Endodermal cell (in vitro differentiated cells): ENCODE measurements around the gene MAJIN. TPM values are rescaled to one million over a fixed set of nuclear protein-coding genes. Genes with fewer than 3 reads are reported as not detected.

Source experiments
- DNase-seq: peaks from one replicate; pipeline ENCODE4 v3.0.0-alpha.2; 2017
- H3K27ac ChIP-seq: 2 replicates; pipeline ENCODE4 v1.5.1; 2013; ENCODE audit warnings: mild to moderate bottlenecking, low read depth, low read length, moderate library complexity
- H3K27me3 ChIP-seq: 2 replicates; pipeline ENCODE4 v1.6.1; 2013; ENCODE audit warnings: mild to moderate bottlenecking, low read length, moderate library complexity; ENCODE audit not compliant: insufficient read depth, control insufficient read depth, poor library complexity, severe bottlenecking
- H3K36me3 ChIP-seq: 2 replicates; pipeline ENCODE4 v1.7.0; 2013; ENCODE audit warnings: mild to moderate bottlenecking, low read length, moderate library complexity; ENCODE audit not compliant: control insufficient read depth, insufficient read depth
- H3K4me1 ChIP-seq: one replicate; pipeline ENCODE4 v1.7.0; 2013; ENCODE audit warnings: low read length; ENCODE audit not compliant: control insufficient read depth, insufficient read depth
- H3K4me3 ChIP-seq: 2 replicates; pipeline ENCODE4 v1.5.1; 2013; ENCODE audit warnings: mild to moderate bottlenecking, low read length, moderate library complexity
- H3K9ac ChIP-seq: 2 replicates; pipeline ENCODE4 v1.6.1; 2013; ENCODE audit warnings: mild to moderate bottlenecking, low read length, moderate library complexity; ENCODE audit not compliant: poor library complexity, severe bottlenecking; ENCODE audit errors: extremely low read depth
- H3K9me3 ChIP-seq: 2 replicates; pipeline ENCODE4 v1.6.1; 2013; ENCODE audit warnings: mild to moderate bottlenecking, low read length, moderate library complexity; ENCODE audit not compliant: control insufficient read depth
- H3K27ac Mint-ChIP-seq: 2 replicates; pipeline ENCODE4 v1.8.0; 2020; ENCODE audit warnings: mixed read lengths
- H3K27me3 Mint-ChIP-seq: 2 replicates; pipeline ENCODE4 v1.8.0; 2021; ENCODE audit warnings: mild to moderate bottlenecking, mixed read lengths; ENCODE audit not compliant: insufficient read depth
- H3K36me3 Mint-ChIP-seq: 2 replicates; pipeline ENCODE4 v1.8.0; 2020; ENCODE audit warnings: low read depth, mixed read lengths
- H3K4me1 Mint-ChIP-seq: 2 replicates; pipeline ENCODE4 v1.8.0; 2020; ENCODE audit warnings: mixed read lengths
- H3K4me3 Mint-ChIP-seq: 2 replicates; pipeline ENCODE4 v1.8.0; 2020; ENCODE audit warnings: mild to moderate bottlenecking, moderate library complexity, mixed read lengths
- H3K9me3 Mint-ChIP-seq: 2 replicates; pipeline ENCODE4 v1.8.0; 2020; ENCODE audit warnings: mild to moderate bottlenecking, mixed read lengths
- WGBS, 2 experiments: methylation state at CpG; one replicate each; pipeline versions ENCODE4 v1.1.5 to v1.1.7; 2013; ENCODE audit warnings: missing lambda C conversion rate in 2 of 2, mixed read lengths in 1 of 2; ENCODE audit not compliant: insufficient coverage in 1 of 2, insufficient read length in 1 of 2; 5-methylcytosine and 5-hydroxymethylcytosine counted together
- total RNA-seq, 2 donors: library from RNA; stranded (reverse); fragmentation: NEBNext Ultra II Directional in 1 of 2; extraction: Animal tissue kit (Norgen Biotek cat#: 25700) in 1 of 2; gene quantifications; 2 replicates in 1 of 2; 3 replicates in 1 of 2; pipeline ENCODE4 v1.2.1, GENCODE V29; 2021
- TF ChIP-seq, protein P1 (sequence below): fragments of 200-600 bp; sonication (generic); conservative IDR thresholded peaks from 2 replicates; pipeline ENCODE4 v1.5.0; 2021; ENCODE audit warnings: antibody characterized with exemption, mild to moderate bottlenecking

Gene MAJIN
- total RNA-seq, 2 donors from 2014 or later, result not detected

DNA sequence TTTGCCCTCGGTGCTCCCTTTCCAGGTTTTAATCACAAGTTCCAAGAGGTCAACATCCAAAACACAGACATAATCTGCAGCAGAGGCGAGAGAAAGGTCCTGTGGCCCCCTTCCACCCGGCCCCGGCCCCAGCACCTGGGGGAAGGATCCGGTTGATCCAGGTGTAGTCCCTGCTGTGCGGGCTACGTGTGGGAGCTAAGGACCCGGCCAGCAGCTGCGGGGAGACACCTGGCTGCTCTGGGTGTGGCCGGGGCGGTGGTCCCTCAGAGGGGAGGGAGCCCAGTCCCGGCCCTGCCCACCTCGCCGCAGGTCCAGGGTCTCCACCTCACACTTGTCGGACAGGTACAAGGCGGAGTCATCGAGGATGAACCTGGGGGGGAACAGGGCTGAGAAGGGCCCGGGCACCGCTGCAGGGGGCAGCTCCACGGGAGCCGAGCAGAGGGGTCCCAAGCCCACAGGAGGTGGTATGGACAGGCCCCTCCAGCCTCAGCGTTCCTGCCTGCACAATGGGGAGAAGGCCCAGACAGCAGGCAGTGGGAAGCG, 68.5 kb downstream of the MAJIN start:
- no peak overlapping the region for H3K9ac ChIP-seq
- H3K36me3 ChIP-seq, result peaks cover 10% of the 10 kb centered on the region
- TF ChIP-seq, protein P1, sequence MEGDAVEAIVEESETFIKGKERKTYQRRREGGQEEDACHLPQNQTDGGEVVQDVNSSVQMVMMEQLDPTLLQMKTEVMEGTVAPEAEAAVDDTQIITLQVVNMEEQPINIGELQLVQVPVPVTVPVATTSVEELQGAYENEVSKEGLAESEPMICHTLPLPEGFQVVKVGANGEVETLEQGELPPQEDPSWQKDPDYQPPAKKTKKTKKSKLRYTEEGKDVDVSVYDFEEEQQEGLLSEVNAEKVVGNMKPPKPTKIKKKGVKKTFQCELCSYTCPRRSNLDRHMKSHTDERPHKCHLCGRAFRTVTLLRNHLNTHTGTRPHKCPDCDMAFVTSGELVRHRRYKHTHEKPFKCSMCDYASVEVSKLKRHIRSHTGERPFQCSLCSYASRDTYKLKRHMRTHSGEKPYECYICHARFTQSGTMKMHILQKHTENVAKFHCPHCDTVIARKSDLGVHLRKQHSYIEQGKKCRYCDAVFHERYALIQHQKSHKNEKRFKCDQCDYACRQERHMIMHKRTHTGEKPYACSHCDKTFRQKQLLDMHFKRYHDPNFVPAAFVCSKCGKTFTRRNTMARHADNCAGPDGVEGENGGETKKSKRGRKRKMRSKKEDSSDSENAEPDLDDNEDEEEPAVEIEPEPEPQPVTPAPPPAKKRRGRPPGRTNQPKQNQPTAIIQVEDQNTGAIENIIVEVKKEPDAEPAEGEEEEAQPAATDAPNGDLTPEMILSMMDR, result no peak

GRCh38 chr11:64902102-64902900, 69.6 kb downstream of the MAJIN start:
- Mint-ChIP-seq H3K4me3 (no peak overlapping the region), H3K27ac (no peak overlapping the region), H3K36me3 (peaks cover 32% of the 10 kb centered on the region), H3K9me3 (no peaks in the 10 kb centered on the region), H3K4me1 (no peaks in the 10 kb centered on the region), H3K27me3 (no peaks in the 10 kb centered on the region)
- Histone ChIP-seq H3K9ac (no peak overlapping the region), H3K27ac (no peak overlapping the region), H3K4me3 (no peak overlapping the region), H3K27me3 (no peaks in the 10 kb centered on the region), H3K9me3 (no peaks in the 10 kb centered on the region), H3K36me3 (peaks cover 5% of the 10 kb centered on the region), H3K4me1 (no peaks in the 10 kb centered on the region)
- TF ChIP-seq, protein P1, result no peak
- 93 to 94% methylated on average over 21 to 30 of the region's 30 CpGs for WGBS, 2 experiments
- no peak for DNase-seq

More for the DNA sequence above, 68.5 kb downstream of the MAJIN start:
- no peaks in the 10 kb centered on the region for H3K27me3 ChIP-seq
- H3K9me3 ChIP-seq, result no peaks in the 10 kb centered on the region
- no peaks in the 10 kb centered on the region for H3K27me3 Mint-ChIP-seq
- WGBS, 2 experiments, result 94 to 99% methylated on average over 8 to 23 of the region's 23 CpGs
- DNase-seq, result no peak
- no peaks in the 10 kb centered on the region for H3K9me3 Mint-ChIP-seq
- no peak overlapping the region for H3K27ac ChIP-seq
- H3K4me3 ChIP-seq, result no peak overlapping the region
- no peak overlapping the region for H3K27ac Mint-ChIP-seq
- peaks cover 34% of the 10 kb centered on the region for H3K36me3 Mint-ChIP-seq
- no peaks in the 10 kb centered on the region for H3K4me1 ChIP-seq
- H3K4me3 Mint-ChIP-seq, result no peak overlapping the region
- no peaks in the 10 kb centered on the region for H3K4me1 Mint-ChIP-seq

- no peaks in the 10 kb centered on the region for H3K4me1 Mint-ChIP-seq
- no peak overlapping the region for H3K27ac ChIP-seq
- H3K36me3 Mint-ChIP-seq, result peaks cover 32% of the 10 kb centered on the region
- no peaks in the 10 kb centered on the region for H3K27me3 Mint-ChIP-seq
- no peaks in the 10 kb centered on the region for H3K27me3 ChIP-seq
- no peak overlapping the region for H3K9ac ChIP-seq
- H3K27ac Mint-ChIP-seq, result no peak overlapping the region
- H3K4me1 ChIP-seq, result no peaks in the 10 kb centered on the region
- WGBS, 2 experiments, result 90 to 92% methylated on average over 14 to 17 of the region's 17 CpGs
- no peak overlapping the region for H3K4me3 Mint-ChIP-seq
- TF ChIP-seq, protein P1, result no peak
- no peak for DNase-seq
- no peaks in the 10 kb centered on the region for H3K9me3 ChIP-seq
- no peak overlapping the region for H3K4me3 ChIP-seq
- no peaks in the 10 kb centered on the region for H3K9me3 Mint-ChIP-seq
- H3K36me3 ChIP-seq, result peaks cover 5% of the 10 kb centered on the region
Measured at GRCh38 chr11:64900774-64901173, 71.1 kb downstream of the MAJIN start.
